ENCODE measurements around the gene INO80E. TPM values are rescaled to one million over a fixed set of nuclear protein-coding genes. Genes with fewer than 3 reads are reported as not detected.

INO80E gene
- total and polyA plus RNA-seq, 2 of the 8 experiments (the other 6 are each of a cell fraction or from before 2014, with no cell fraction given) = 43.0 to 91.2 TPM

DNA sequence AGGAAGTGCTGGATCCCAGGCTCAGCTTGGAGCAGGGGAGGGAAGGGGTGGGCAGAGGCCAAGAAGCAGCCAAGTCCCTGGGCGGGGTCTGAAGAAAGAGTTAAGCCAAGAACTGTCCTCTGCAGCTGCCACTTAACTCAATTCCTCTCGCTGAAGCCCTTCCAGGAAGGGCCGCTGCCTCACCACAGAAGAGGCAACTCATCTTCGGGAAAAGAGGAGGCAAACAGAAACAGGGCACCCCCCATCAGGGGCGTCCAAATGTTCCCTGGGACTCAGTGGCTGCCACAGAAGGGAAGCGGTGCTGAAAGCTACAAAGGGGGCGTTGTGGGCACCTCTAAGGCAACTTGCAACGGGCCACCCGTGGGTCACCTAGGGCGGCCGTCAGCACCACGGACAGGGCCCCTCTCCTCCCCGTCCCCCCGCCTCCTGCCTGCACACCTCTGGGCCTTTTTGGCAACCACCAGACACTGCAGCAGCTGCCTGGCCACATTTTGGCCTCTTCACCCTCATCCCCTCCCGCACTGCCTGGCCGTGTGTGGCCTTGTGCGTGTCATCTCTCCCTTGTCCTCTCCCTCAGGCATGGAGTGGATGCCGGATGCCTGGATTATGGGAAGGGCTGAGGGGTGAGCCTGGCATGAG is 32.5 kb downstream of the INO80E start:
- 49% methylated on average over 16 of the region's 18 CpGs; no CpG with 5 or more reads in 1 of the 2 experiments for WGBS, 2 experiments (ENCODE audit: extremely low coverage in 1 of 2, insufficient coverage in 1 of 2, insufficient read length in 1 of 2, insufficient replicate concordance in 2 of 2, low coverage in 1 of 2, low lambda C conversion rate in 2 of 2, missing lambda C conversion rate in 1 of 2)
- H3K56ac ChIP-seq (replicated peaks; ENCODE audit: insufficient read length, low read depth, low read length) = no peak overlapping the region
- no peaks in the 10 kb centered on the region for H3K9me3 ChIP-seq (ENCODE audit: insufficient read depth in 2 of 2, low read depth in 1 of 2, low read length in 1 of 2)
- H3K36me3 ChIP-seq (ENCODE audit: control insufficient read depth in 2 of 4, insufficient read depth in 4 of 4, low read length in 3 of 4) = peaks cover 0 to 7% (median under 1%) of the 10 kb centered on the region in 4 experiments; a peak in 2 of 8 replicates
- H3K23ac ChIP-seq (ENCODE audit: insufficient read length) = no peak overlapping the region
- H3K23me2 ChIP-seq (ENCODE audit: low read depth, low read length) = peaks cover 10% of the 10 kb centered on the region; the same call in 1 of the 2 replicates
- H3K14ac ChIP-seq (ENCODE audit: insufficient read length) = no peak overlapping the region
- peaks cover 5% of the 10 kb centered on the region; the same call in 1 of the 2 replicates for H3K79me1 ChIP-seq (ENCODE audit: low read depth, low read length)
- H2AK5ac ChIP-seq (ENCODE audit: low read depth, low read length) = no peak overlapping the region; the same call in 1 of the 2 replicates
- H3K4ac ChIP-seq (replicated peaks; ENCODE audit: insufficient read length, low read depth, low read length) = no peak overlapping the region
- no peak overlapping the region for H3K27ac ChIP-seq (ENCODE audit: low read depth, low read length)
- H2BK15ac ChIP-seq (ENCODE audit: low read length) = no peak overlapping the region
- no peaks in the 10 kb centered on the region for H3K79me2 ChIP-seq (ENCODE audit: control insufficient read depth in 1 of 2, insufficient read depth in 2 of 2, low read length in 2 of 2)
- no peak overlapping the region for H2AFZ ChIP-seq (ENCODE audit: low read length)
- H3K4me1 ChIP-seq (replicated peaks in 1 of 4; ENCODE audit: control insufficient read depth in 3 of 4, insufficient read depth in 4 of 4, low read length in 3 of 4) = peaks cover 0 to 26% (median 19%) of the 10 kb centered on the region in 4 experiments; a peak in 6 of 7 replicates
- no peak overlapping the region for H4K5ac ChIP-seq (ENCODE audit: insufficient read length, low read depth, low read length)
- H3K4me3 ChIP-seq (ENCODE audit: extremely low read depth in 1 of 4, insufficient read depth in 2 of 4, low read depth in 3 of 4, low read length in 4 of 4) = no peak overlapping the region
- H2BK20ac ChIP-seq (ENCODE audit: low read length) = no peak overlapping the region
- DNase-seq (ENCODE audit: low read depth in 1 of 2, low spot score in 2 of 2) (peak in 1 of 2 experiments; percentile 88), FAIRE-seq (no peak)
- H3K9ac ChIP-seq (replicated peaks in 1 of 4; ENCODE audit: extremely low read depth in 1 of 4, low read depth in 3 of 4, low read length in 3 of 4) = no peak overlapping the region
- H2BK5ac ChIP-seq (ENCODE audit: low read depth, low read length) = no peak overlapping the region
- no peak overlapping the region for H4K8ac ChIP-seq (ENCODE audit: extremely low read depth, insufficient read depth, low read length)
- no peak overlapping the region for H2BK120ac ChIP-seq (replicated peaks; ENCODE audit: low read depth, low read length)
- ChIA-PET CTCF (ENCODE audit: partially characterized antibody) (interaction anchor here (0.8 to 1.2 kb wide), 4 partner anchors 9 to 28 kb away, joined by 3 to 5 read pairs (median 4); a partner anchor contains a TSS), POLR2A (ENCODE audit: partially characterized antibody) (interaction anchor here (0.8 to 1.4 kb wide), 7 partner anchors 19 to 220 kb away, joined by 3 to 4 read pairs (median 3); partner anchors contain the start of genes ALDOA, PAGR1 and TBX6)
- peak overlapping the region; percentile 44; the same call in 1 of the 2 replicates for H2BK12ac ChIP-seq (ENCODE audit: low read depth, low read length)
- peaks cover 12 to 16% of the 10 kb centered on the region in 2 experiments for H4K20me1 ChIP-seq (replicated peaks in 1 of 2; ENCODE audit: control insufficient read depth in 1 of 2, insufficient read depth in 2 of 2, low read length in 2 of 2)
- peak overlapping the region; percentile 84 to 96; a peak in 2 of 4 replicates for H3K4me2 ChIP-seq (ENCODE audit: insufficient read depth in 1 of 2, low read depth in 2 of 2, low read length in 2 of 2)
- no peak overlapping the region for H4K91ac ChIP-seq (replicated peaks; ENCODE audit: insufficient read length, low read length)
- H3K27me3 ChIP-seq (replicated peaks in 1 of 4; ENCODE audit: control insufficient read depth in 3 of 4, extremely low read depth in 1 of 4, insufficient read depth in 3 of 4, low read length in 3 of 4) = peaks cover 0 to 9% (median 4%) of the 10 kb centered on the region in 4 experiments; a peak in 2 of 7 replicates
- H3K18ac ChIP-seq (ENCODE audit: extremely low read depth, low read length) = no peak overlapping the region
